PC-9 (cell line): ENCODE data around the gene MLXIP.

ENCODE experiments used
- EZH2 ChIP-seq: fragments of 200-600 bp; sonication (generic); IDR thresholded peaks from 2 replicates; pipeline ENCODE4 v1.8.0; 2017; ENCODE audit warnings: antibody characterized with exemption, low read depth
- TF ChIP-seq, protein P1 (sequence below): fragments of 200-600 bp; sonication (generic); conservative IDR thresholded peaks from 2 replicates; pipeline ENCODE4 v1.6.1; 2017; ENCODE audit warnings: mixed run types, antibody characterized with exemption, mild to moderate bottlenecking, moderate library complexity

DNA sequence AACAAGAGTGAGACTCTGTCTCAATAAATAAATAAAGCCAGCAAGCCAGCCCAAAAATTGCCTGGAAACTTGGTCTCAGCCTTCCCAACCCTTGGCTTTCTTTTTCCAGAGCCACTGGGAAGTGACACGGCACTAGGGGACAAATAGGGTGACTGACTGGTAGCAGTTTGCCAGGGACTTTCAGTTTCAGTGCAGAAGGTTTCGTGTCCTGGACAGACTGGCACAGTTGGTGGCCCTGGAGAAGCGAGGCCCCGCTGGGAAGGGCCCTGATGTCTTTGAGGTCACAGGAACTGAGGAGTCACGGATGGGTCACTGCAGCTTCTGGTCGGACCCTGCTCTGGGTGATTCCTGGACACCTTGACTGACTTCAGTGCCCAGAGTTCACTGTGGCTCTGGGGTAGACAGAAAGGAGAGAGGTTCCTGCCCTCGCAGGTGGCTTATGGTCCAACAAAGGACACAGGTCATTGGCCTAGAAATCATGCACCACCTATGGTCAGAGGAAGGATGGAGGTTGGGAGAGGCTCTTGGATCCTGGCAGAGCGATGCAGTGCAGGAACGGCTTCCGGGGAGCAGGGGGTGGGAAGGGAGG, 107.0 kb downstream of the MLXIP start:
- TF ChIP-seq EZH2: no peak
- TF ChIP-seq, protein P1, sequence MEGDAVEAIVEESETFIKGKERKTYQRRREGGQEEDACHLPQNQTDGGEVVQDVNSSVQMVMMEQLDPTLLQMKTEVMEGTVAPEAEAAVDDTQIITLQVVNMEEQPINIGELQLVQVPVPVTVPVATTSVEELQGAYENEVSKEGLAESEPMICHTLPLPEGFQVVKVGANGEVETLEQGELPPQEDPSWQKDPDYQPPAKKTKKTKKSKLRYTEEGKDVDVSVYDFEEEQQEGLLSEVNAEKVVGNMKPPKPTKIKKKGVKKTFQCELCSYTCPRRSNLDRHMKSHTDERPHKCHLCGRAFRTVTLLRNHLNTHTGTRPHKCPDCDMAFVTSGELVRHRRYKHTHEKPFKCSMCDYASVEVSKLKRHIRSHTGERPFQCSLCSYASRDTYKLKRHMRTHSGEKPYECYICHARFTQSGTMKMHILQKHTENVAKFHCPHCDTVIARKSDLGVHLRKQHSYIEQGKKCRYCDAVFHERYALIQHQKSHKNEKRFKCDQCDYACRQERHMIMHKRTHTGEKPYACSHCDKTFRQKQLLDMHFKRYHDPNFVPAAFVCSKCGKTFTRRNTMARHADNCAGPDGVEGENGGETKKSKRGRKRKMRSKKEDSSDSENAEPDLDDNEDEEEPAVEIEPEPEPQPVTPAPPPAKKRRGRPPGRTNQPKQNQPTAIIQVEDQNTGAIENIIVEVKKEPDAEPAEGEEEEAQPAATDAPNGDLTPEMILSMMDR: no peak
